Astrocyte (in vitro differentiated cells and primary cell): Measurements from ENCODE around the gene ZCCHC2. TPM values are rescaled to one million over a fixed set of nuclear protein-coding genes. Genes with fewer than 3 reads are reported as not detected.

Experiments used
- total RNA-seq: library from RNA; stranded (reverse); gene quantifications from 2 replicates; pipeline ENCODE4 v1.2.1, GENCODE V29; 2021

ZCCHC2 gene
- total RNA-seq, 1 donor from 2014 or later = 14.8 TPM

Other genes with a start within 250 kb of the ZCCHC2 start
- 0.75 and 1.5 TPM in 2 replicates for gene TNFRSF11A, start 197.7 kb upstream of the ZCCHC2 start, total RNA-seq
- 11.2 and 13.3 TPM in 2 replicates for gene PHLPP1, start 192.5 kb downstream of the ZCCHC2 start, total RNA-seq